Fibroblast of peridontal ligament (primary cell): ENCODE data around the gene PZP.

ENCODE experiments used
- DNase-seq: peaks from one replicate; pipeline ENCODE4 v3.0.0-alpha.2; 2010; ENCODE audit errors: extremely low read depth

PZP gene

GRCh38 chr12:9104087-9104486 lies 104.1 kb downstream of the PZP start:
- no peak for DNase-seq

- no peak for DNase-seq
Observed at GRCh38 chr12:9103050-9103849, 104.9 kb downstream of the PZP start.

- DNase-seq, result no peak
Observed at GRCh38 chr12:9101018-9101687, 107.0 kb downstream of the PZP start.

DNA sequence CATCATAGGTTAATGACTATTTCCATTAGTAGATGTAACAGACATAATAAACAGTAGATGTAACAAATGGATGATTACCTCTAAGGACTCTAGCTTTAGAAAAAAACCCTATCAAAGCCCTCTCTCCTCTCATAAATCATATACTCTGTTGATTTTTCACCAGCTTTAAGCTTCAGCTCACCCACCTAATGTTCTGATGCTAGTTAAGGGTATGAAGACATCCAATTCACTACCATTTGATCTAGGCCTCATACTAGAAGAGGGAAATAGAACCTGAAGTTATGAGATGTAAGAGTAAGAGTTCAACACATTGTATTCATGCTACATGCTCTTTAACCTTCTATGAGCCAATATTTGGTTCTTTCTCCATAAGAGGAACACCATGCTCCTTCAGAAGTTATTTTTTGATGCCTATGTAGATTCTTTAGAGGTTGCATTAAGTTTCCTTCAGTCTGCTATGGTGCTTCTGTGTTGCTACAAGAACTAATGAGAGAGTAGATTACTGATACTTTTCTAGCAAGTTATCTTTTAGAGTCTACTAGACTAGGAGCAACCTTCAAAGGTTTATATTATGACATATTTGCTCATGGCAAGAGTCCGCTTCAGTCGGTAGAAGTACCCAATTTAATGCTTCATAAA lies 108.5 kb downstream of the PZP start:
- DNase-seq, result no peak
